Measurements from ENCODE around the gene GPR17. TPM values are rescaled to one million over a fixed set of nuclear protein-coding genes. Genes with fewer than 3 reads are reported as not detected.
A peak's percentile ranks its signal among the peaks of the same experiment; 100 is the strongest.

Gene GPR17
- total RNA-seq, 1 experiment from 2014 or later: 0.35 TPM

GRCh38 chr2:127658641-127659407 lies 12.9 kb downstream of the GPR17 start:
- Histone ChIP-seq H3K23me2 (ENCODE audit: insufficient read length, low read depth, low read length, poor library complexity, severe bottlenecking) (no peaks in the 10 kb centered on the region), H2BK15ac (ENCODE audit: low read depth, low read length) (no peak overlapping the region), H3K4me2 (ENCODE audit: insufficient read depth, insufficient read length, low read length) (no peak overlapping the region), H2BK12ac (ENCODE audit: insufficient read length, low read depth, low read length) (no peak overlapping the region), H4K20me1 (ENCODE audit: control insufficient read depth, insufficient read depth, insufficient read length) (no peaks in the 10 kb centered on the region), H3K18ac (ENCODE audit: insufficient read length, low read depth, low read length) (no peak overlapping the region), H2BK120ac (ENCODE audit: low read depth, low read length, poor library complexity, severe bottlenecking) (no peak overlapping the region), H2BK20ac (ENCODE audit: low read depth, low read length, poor library complexity, severe bottlenecking) (no peak overlapping the region), H2AK5ac (ENCODE audit: insufficient read length, low read length) (no peak overlapping the region), H2BK5ac (ENCODE audit: insufficient read length, low read length) (no peak overlapping the region), H3K14ac (ENCODE audit: insufficient read depth, low read length) (no peak overlapping the region; the same call in 1 of the 2 replicates), H3K79me2 (ENCODE audit: insufficient read depth, low read length) (0 out of 2 replicates have a peak, but pooled peaks cover 2% of the 10 kb centered on the region), H3K27me3 (ENCODE audit: insufficient read depth, low read length) (no peaks in the 10 kb centered on the region; the same call in 1 of the 2 replicates), H3K9ac (ENCODE audit: extremely low read depth, insufficient read length, low read length) (no peak overlapping the region), H3K27ac (ENCODE audit: insufficient read length, low read depth, low read length) (no peak overlapping the region), H4K8ac (replicated peaks; ENCODE audit: insufficient read length, low read depth, low read length) (no peak overlapping the region), H3K4ac (ENCODE audit: low read depth, low read length) (no peak overlapping the region), H4K91ac (ENCODE audit: insufficient read length, low read depth, low read length) (no peak overlapping the region), H3T11ph (ENCODE audit: low read length) (no peak overlapping the region), H4K5ac (ENCODE audit: insufficient read length, low read depth, low read length) (no peak overlapping the region), H3K4me1 (ENCODE audit: insufficient read depth, low read length) (no peaks in the 10 kb centered on the region), H3K56ac (ENCODE audit: insufficient read length, low read depth, low read length) (no peak overlapping the region), H2AFZ (ENCODE audit: low read length) (no peak overlapping the region), H3K79me1 (ENCODE audit: insufficient read depth, low read depth, low read length, poor library complexity, severe bottlenecking) (no peaks in the 10 kb centered on the region), H3K23ac (ENCODE audit: insufficient read length, low read depth, low read length) (no peak overlapping the region), H3K9me3 (ENCODE audit: control insufficient read depth, low read depth, low read length) (no peaks in the 10 kb centered on the region)
- no peak overlapping the region for H3K4me3 Mint-ChIP-seq
- H3K36me3 Mint-ChIP-seq (ENCODE audit: insufficient read depth in 1 of 3, low read depth in 3 of 3): peaks cover 0 to 2% (median 0%) of the 10 kb centered on the region in 3 experiments; a peak in 3 of 7 replicates
- no peak for TF ChIP-seq CTCF (conservative IDR thresholded peaks at IDR 0.05)
- H3K9me3 Mint-ChIP-seq: no peaks in the 10 kb centered on the region
- DNase-seq: no peak
- H3K27me3 Mint-ChIP-seq (ENCODE audit: low read depth): peaks cover 14% of the 10 kb centered on the region
- H3K4me1 Mint-ChIP-seq: peaks cover 9 to 12% of the 10 kb centered on the region in 2 experiments
- no CpG with 5 or more reads among the region's 20 CpGs for WGBS (ENCODE audit: extremely low coverage, insufficient read length, low lambda C conversion rate)
- H3K27ac Mint-ChIP-seq: peak overlapping the region in 1 of 3 experiments; percentile 59; a peak in 1 of 7 replicates

Data from H9 (cell line).